HG02943 (cell line): Measurements from ENCODE around the gene TMEM43.

Experiments used
- ATAC-seq: cut with Tn5 transposase; IDR thresholded peaks from one replicate; pipeline ENCODE4 v1.9.1; 2021; ENCODE audit warnings: mild to moderate bottlenecking, low read depth, moderate library complexity; ENCODE audit not compliant: unreplicated experiment

Gene TMEM43

GRCh38 chr3:14150078-14150477, 25.2 kb downstream of the TMEM43 start:
- no peak for ATAC-seq

- ATAC-seq = no peak
Measured at GRCh38 chr3:14150491-14151230, 25.8 kb downstream of the TMEM43 start.

- ATAC-seq = no peak
Measured at GRCh38 chr3:14151471-14152083, 26.7 kb downstream of the TMEM43 start.

GRCh38 chr3:14152233-14152962, 27.5 kb downstream of the TMEM43 start:
- no peak for ATAC-seq

GRCh38 chr3:14152963-14153355, 28.1 kb downstream of the TMEM43 start:
- no peak for ATAC-seq

GRCh38 chr3:14153663-14154062, 28.8 kb downstream of the TMEM43 start:
- ATAC-seq = no peak

GRCh38 chr3:14154276-14154675, 29.4 kb downstream of the TMEM43 start:
- ATAC-seq = no peak

- no peak for ATAC-seq
Measured at GRCh38 chr3:14154895-14155440, 30.1 kb downstream of the TMEM43 start.

GRCh38 chr3:14156201-14156600, 31.3 kb downstream of the TMEM43 start:
- ATAC-seq = no peak

- ATAC-seq = no peak
Measured at GRCh38 chr3:14156843-14157561, 32.1 kb downstream of the TMEM43 start.

- no peak for ATAC-seq
Measured at GRCh38 chr3:14157951-14158350, 33.1 kb downstream of the TMEM43 start.

- no peak for ATAC-seq
Measured at GRCh38 chr3:14158370-14158769, 33.5 kb downstream of the TMEM43 start.

- ATAC-seq = no peak
Measured at GRCh38 chr3:14159426-14159825, 34.6 kb downstream of the TMEM43 start.

- no peak for ATAC-seq
Measured at GRCh38 chr3:14161282-14161681, 36.4 kb downstream of the TMEM43 start.

- ATAC-seq = no peak
Measured at GRCh38 chr3:14162178-14162577, 37.3 kb downstream of the TMEM43 start.

GRCh38 chr3:14166877-14167603, 42.2 kb downstream of the TMEM43 start:
- ATAC-seq = no peak

- no peak for ATAC-seq
Measured at GRCh38 chr3:14169435-14169834, 44.6 kb downstream of the TMEM43 start.

- ATAC-seq = no peak
Measured at GRCh38 chr3:14169871-14170270, 45.0 kb downstream of the TMEM43 start.

GRCh38 chr3:14170531-14171159, 45.8 kb downstream of the TMEM43 start:
- no peak for ATAC-seq

- no peak for ATAC-seq
Measured at GRCh38 chr3:14172496-14172895, 47.6 kb downstream of the TMEM43 start.
